Sigmoid colon (tissue), 4 donors: ENCODE results near the gene QPCT.

Experiments used
- EP300 ChIP-seq, 4 donors: sonication (generic); formaldehyde crosslinking; IDR thresholded peaks; one replicate each; pipeline ENCODE4 v1.6.1; 2017; ENCODE audit warnings: antibody characterized with exemption in 4 of 4
- TF ChIP-seq, protein P1 (sequence below), 4 experiments: fragments of 450-650 bp in 3 of 4; fragments of 200-600 bp in 1 of 4; IDR thresholded peaks; one replicate each; pipeline ENCODE4 v1.5.1; 2016 to 2019; ENCODE audit warnings: antibody characterized with exemption in 4 of 4, mild to moderate bottlenecking in 3 of 4, moderate library complexity in 2 of 4

- TF ChIP-seq, protein P1, sequence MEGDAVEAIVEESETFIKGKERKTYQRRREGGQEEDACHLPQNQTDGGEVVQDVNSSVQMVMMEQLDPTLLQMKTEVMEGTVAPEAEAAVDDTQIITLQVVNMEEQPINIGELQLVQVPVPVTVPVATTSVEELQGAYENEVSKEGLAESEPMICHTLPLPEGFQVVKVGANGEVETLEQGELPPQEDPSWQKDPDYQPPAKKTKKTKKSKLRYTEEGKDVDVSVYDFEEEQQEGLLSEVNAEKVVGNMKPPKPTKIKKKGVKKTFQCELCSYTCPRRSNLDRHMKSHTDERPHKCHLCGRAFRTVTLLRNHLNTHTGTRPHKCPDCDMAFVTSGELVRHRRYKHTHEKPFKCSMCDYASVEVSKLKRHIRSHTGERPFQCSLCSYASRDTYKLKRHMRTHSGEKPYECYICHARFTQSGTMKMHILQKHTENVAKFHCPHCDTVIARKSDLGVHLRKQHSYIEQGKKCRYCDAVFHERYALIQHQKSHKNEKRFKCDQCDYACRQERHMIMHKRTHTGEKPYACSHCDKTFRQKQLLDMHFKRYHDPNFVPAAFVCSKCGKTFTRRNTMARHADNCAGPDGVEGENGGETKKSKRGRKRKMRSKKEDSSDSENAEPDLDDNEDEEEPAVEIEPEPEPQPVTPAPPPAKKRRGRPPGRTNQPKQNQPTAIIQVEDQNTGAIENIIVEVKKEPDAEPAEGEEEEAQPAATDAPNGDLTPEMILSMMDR (IDR thresholded peaks at IDR 0.05): no peak
- TF ChIP-seq EP300 (IDR thresholded peaks at IDR 0.05): no peak
Observed at GRCh38 chr2:37330681-37331080, 13.7 kb upstream of the QPCT start.
